ENCODE measurements around the gene OGFOD3. TPM values are rescaled to one million over a fixed set of nuclear protein-coding genes. Genes with fewer than 3 reads are reported as not detected.

Gene OGFOD3, protein sequence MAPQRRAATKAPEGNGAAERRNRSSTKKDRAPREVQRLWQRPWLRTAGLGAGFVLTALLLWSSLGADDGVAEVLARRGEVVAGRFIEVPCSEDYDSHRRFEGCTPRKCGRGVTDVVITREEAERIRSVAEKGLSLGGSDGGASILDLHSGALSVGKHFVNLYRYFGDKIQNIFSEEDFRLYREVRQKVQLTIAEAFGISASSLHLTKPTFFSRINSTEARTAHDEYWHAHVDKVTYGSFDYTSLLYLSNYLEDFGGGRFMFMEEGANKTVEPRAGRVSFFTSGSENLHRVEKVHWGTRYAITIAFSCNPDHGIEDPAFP
- 19.0 to 25.8 TPM (median 24.4 TPM) in 5 replicates for total RNA-seq (2022; extraction: Qiagen RNA extraction; ENCODE audit: low read depth)

DNA sequence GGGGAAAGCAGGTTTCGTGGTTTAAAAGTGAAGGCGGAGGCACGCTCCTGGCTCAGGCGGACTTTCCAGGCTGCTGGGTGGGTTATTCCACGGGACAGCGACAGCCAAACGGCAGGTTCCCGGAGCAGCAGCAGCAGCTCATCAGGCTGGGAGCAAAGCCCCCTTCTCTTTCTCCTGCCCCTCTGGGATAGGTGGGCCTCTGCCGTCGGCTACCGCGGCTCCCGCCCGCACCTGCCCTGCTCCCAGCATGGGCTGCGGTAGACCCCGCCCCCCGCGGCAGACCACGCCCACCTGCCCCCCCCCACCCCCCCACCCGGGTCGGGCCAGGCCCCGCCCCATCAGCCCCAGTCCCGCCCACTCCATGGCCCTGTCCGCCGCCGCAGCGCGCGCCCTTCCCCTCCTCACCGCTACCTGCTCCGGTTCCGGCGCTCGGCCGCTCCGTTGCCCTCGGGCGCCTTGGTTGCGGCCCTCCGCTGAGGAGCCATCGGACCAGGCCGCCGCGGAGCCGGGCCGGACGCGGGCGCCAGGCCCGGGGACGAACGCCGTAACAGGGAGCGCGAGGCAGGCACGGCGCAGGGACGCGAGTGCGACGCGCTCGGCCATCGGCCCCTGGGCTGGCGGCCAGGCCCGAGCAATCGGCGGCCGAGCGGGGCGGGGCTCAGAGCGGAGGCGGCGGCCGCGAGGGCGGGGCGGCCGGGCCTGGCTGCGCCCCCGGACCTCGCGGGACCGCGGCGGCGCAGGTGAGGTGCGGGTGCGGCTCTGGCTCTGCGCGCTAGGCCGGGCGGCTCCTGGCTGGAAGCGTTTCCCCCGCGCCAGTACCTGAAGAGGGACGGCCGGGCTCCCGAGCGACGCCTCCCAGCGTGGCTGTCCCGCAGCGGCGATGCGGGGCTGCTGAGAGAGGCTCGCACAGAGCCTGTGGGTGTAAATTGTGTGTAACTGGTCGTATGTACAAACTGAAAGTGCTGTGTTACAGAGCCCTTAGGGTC, at the start of gene OGFOD3, which contains the start of gene HEXD:
TSS of gene OGFOD3 (minus strand) at position 586 of the 986 bp plus-strand sequence. CDS start at position 485, 101 bp downstream.
TSS of gene HEXD (plus strand) at position 347 of the 986 bp plus-strand sequence. CDS start 1,453 bp downstream, outside the sequence.

DNA sequence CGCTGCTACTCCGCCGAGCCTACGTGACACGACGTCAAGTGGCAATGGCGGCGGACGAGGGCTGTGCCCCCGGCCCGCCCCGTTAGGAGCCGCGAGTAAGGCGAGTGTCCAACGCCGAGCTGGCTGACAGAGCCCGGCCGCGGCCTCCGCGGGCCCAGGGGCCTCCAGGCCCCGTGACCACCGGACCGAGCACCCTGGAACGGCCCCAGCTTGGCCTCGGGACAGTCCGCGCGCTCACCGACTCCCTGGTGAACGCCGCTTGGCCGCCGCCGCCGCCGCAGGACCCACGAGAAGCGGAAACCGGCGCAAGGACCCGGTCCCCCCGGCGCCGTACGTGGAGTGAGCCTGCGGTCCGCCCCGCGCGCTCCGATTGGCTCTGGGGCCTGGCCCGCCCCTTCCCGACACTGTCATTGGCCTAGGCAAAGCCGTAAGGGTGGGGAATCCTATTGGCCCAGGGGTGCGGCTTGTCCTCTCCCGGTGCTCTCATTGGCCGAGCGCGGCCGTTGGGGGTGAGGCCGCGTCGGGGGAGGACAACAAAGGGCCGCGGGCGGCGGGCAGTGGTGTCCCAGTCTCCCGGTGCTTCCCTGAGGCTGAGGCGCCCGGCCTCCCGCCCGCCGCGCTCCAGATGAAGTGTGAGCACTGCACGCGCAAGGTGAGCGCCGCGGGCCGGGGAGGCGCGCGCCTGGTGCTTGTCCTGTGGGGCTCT, 39.9 kb upstream of the OGFOD3 start, which contains the start of gene NARF:
TSS of gene NARF (plus strand) at position 563 of the 706 bp plus-strand sequence. CDS start at position 626, 63 bp downstream.

GRCh38 chr17:82450357-82451106, 32.1 kb upstream of the OGFOD3 start, which contains the start of gene CYBC1:
TSS of gene CYBC1 (minus strand) at chr17:82450752. CDS start at chr17:82449254, 1,498 bp downstream.

GRCh38 chr17:82371333-82372248, 46.8 kb downstream of the OGFOD3 start, which contains the start of gene UTS2R:
TSS of gene UTS2R (plus strand) at chr17:82371765. CDS start at chr17:82374325, 2,560 bp downstream.

GRCh38 chr17:82358465-82359350, 59.7 kb downstream of the OGFOD3 start, which contains the start of gene TEX19:
TSS of gene TEX19 (plus strand) at chr17:82359247. CDS start at chr17:82362151, 2,904 bp downstream.

Other genes starting within 250 kb of the OGFOD3 start
- gene CCDC57, start 205.7 kb downstream of the OGFOD3 start, total RNA-seq (2022; extraction: Qiagen RNA extraction; ENCODE audit: low read depth) = 20.0 to 27.7 TPM (median 22.9 TPM) in 5 replicates
- gene SLC16A3, start 189.5 kb downstream of the OGFOD3 start, total RNA-seq (2022; extraction: Qiagen RNA extraction; ENCODE audit: low read depth) = 79.9 to 109 TPM (median 96.9 TPM) in 5 replicates
- 143 to 161 TPM (median 155 TPM) in 5 replicates for gene CSNK1D, start 144.9 kb downstream of the OGFOD3 start, total RNA-seq (2022; extraction: Qiagen RNA extraction; ENCODE audit: low read depth)
- gene CD7, start 101.0 kb downstream of the OGFOD3 start, total RNA-seq (2022; extraction: Qiagen RNA extraction; ENCODE audit: low read depth) = 0.08 TPM in 1 of 5 replicates, not detected in the others
- 0.90 to 2.5 TPM (median 1.4 TPM) in 5 replicates for gene SECTM1, start 84.8 kb downstream of the OGFOD3 start, total RNA-seq (2022; extraction: Qiagen RNA extraction; ENCODE audit: low read depth)
- 0.31 to 0.56 TPM (median 0.48 TPM) in 5 replicates for gene TEX19, start 59.3 kb downstream of the OGFOD3 start, total RNA-seq (2022; extraction: Qiagen RNA extraction; ENCODE audit: low read depth)
- gene UTS2R, start 46.8 kb downstream of the OGFOD3 start, total RNA-seq (2022; extraction: Qiagen RNA extraction; ENCODE audit: low read depth) = not detected in 5 replicates
- 9.4 to 13.8 TPM (median 13.5 TPM) in 5 replicates for gene HEXD, start 239 bp downstream of the OGFOD3 start, total RNA-seq (2022; extraction: Qiagen RNA extraction; ENCODE audit: low read depth)
- 48.3 to 66.8 TPM (median 59.3 TPM) in 5 replicates for gene CYBC1, start 32.2 kb upstream of the OGFOD3 start, total RNA-seq (2022; extraction: Qiagen RNA extraction; ENCODE audit: low read depth)
- gene NARF, start 40.2 kb upstream of the OGFOD3 start, total RNA-seq (2022; extraction: Qiagen RNA extraction; ENCODE audit: low read depth) = 48.1 to 65.8 TPM (median 57.5 TPM) in 5 replicates
- 46.4 to 60.3 TPM (median 59.2 TPM) in 5 replicates for gene FOXK2, start 101.1 kb upstream of the OGFOD3 start, total RNA-seq (2022; extraction: Qiagen RNA extraction; ENCODE audit: low read depth)
- 96.4 to 99.9 TPM (median 98.2 TPM) in 5 replicates for gene WDR45B, start 229.9 kb upstream of the OGFOD3 start, total RNA-seq (2022; extraction: Qiagen RNA extraction; ENCODE audit: low read depth)

Measured in A549 treated with DMSO at 1 μM for 4 hours (cell line).